HG03469 (cell line): ENCODE measurements around the gene MYL11.

Experiments
- ATAC-seq: cut with Tn5 transposase; IDR thresholded peaks from one replicate; pipeline ENCODE4 v1.9.1; 2021; ENCODE audit warnings: mild to moderate bottlenecking, moderate library complexity, moderate number of reproducible peaks; ENCODE audit not compliant: unreplicated experiment

The MYL11 gene

DNA sequence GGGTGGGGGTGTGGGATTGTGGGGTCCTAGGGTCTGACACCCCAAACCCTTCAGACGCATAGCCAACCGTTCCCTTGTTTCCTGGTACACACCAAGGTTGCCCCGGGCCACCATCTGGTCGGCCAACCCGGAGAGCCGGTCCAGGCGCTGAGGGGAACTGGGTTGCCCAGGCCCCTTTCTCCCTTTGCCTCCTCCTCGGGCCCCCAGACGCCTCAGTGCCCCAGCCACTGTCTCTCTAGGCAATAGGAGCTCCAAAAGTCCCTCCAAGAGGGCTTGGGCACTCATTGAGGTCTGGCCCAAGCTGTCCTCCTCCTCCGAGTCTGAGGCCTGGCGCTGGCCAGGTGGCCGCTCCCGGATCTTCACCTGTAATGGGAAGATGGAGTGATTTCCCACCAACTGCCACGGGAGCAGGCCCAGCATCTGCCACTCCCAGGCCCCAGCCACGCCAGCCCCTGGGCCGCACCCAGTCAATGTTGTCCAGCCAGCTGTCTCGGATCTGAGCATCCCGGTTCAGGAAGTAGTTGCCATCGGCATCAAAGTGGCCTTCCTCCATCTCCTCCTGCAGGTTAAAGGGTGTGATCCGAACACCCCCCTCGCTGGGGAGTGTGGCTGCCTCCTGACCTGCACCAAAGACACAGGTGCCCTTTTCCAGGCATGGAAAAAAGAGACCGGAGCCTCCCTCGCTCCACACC lies 21.0 kb upstream of the MYL11 start:
- ATAC-seq, result no peak

DNA sequence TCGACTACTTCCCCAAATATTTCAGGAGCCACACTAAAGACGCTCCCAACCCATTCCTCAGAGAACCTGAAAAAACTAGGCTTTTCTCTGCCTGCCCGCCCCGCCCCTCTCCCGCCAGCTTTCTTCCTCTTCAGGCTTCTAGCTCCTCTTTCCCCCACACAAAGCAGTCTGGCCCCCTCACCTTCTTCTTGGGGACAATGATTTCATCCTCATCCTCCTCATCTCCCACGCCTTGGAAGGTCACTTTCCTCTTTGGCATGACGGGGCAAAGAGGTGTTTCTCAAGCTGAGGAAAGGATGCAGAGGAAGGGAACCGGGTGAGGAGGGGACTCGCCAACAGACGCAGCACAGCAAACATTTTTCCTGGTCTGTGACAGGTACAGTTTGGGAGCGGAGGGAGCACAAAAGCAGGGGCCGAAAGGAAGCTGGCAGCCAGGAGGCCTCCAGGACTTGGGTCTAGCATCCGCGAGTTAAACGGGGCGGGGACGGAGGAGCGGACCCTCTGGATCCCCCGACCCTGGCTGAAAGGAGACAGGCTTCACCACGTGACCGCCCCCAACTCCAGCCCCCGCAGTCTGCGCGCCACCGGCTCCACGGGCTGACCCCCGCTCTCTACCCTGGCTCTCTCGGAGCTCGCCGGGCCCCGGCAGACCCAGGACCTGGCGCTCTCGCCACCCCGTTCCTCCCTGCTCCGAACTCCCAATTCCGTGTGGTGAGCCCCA lies 20.0 kb upstream of the MYL11 start:
- ATAC-seq, result no peak

DNA sequence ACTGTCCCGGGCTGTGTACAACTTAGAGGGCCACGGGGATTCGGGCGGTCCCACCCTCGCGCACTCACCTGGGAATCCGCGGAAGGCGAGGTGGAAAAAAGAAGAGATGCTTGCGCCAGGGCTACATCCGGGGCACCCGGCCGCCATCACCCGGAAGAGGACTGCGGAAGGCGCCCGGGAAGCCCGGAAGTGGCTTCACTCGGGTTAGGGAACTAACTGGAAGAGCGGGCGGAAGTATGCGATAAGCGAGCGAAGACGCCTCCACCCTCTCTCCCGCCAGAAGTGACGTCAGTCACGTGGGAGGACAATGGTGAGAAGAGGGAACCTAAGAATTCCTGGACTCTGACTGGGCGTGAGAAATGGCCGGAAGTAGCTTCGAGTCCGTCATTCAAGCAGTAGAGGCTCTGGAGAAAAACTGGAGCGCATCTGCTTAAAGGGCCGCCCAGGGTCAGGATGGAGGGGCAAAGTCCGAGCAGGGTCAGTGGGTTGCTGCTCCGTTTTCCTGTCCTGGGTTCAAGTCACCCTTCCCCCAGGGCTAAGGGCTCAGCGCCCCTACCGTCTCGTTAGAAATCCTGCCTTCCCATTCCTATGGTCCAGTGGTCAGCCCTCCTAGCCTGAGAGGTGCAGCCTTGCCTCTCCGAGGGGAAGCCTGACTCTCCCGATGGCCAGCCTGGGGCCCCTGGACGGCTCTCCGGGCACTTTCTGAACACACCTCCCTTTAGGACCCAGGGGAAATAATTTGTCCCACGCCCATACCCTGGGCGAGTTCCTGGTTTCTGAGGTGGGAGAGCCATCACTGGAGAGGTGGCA lies 19.3 kb upstream of the MYL11 start, which contains the start of gene CD2BP2:
CD2BP2 (minus strand) TSS at position 165 of the 810 bp plus-strand sequence. CDS start 627 bp downstream, outside the sequence.
- ATAC-seq, result no peak

DNA sequence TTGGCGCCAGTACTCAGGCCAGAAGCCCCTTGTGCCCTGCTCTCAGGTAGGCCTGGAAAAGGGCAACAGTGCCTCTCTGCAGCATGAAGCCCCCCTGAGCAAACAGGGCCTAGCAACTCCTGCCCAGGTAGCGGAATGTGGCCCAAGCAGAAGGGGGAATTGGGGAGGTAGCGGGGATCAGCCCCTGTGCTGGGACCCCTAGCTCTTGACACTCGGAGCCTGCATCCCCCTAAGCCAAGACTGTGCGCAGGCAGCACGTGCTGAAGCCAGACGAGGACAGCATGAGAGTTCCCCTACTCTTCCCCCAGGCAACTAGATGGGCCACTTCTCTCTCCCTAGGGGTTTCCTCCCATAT lies 18.7 kb upstream of the MYL11 start:
- no peak for ATAC-seq

DNA sequence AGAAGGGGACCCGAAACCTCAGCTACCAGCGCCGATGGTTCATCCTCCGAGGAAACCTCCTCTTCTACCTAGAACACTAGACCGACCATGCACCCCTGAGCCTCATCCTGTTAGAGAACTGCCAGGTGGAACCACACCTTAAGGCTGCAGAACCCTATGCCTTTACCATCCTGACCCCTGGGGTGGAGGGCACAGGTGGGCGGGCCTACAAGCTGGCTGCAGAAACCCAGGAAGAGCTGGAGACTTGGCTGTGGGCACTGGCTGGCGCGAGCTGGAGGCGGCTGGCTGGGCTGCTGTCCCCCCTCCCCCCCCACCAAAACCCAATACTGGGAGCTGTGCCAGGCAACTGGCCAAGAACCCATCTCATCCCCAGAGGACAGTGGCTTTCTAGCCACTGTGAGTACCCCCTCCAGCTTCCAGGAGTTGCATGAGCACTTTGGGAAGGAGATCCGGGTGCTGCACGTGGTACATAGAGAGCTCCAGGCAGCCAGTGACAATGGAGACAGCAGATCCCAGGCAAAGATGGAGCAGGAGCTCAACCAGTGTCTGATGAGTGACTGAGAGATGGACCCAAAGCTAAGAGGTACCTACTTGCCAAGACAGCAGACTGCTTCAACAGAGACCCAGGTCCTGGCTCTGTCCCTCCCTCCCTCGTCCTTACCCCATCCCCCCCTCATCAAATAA lies 18.1 kb upstream of the MYL11 start:
- ATAC-seq, result no peak

DNA sequence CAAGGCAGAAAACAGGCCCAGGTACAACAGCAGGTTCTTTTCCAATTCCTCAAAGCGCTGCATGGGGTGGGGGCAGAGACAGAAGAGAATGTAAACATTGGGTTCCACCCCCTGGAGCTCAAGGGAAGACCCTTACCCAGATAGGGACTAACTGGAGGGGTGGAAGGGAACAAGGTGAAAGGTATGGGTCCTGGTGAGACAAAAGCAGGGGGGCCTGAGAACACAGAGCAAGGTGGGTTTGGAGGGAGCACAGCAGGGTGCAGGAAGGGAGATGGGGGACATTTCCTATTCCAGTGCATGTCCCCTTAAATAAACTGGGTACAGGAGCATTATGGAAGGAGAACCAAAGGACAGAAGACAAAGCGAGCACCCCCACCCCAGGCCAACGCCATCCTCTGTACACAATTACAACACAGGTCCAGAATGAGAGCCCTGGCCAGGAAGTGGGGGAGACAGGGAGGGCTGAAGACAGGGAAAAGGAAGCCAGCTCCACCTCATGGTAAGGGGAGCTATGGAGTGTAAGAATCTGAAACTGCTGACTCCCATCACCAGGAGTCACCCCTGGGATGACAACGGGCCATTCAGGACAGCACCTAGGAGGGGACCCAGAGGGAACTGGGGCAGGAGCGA lies 17.4 kb upstream of the MYL11 start:
- no peak for ATAC-seq

DNA sequence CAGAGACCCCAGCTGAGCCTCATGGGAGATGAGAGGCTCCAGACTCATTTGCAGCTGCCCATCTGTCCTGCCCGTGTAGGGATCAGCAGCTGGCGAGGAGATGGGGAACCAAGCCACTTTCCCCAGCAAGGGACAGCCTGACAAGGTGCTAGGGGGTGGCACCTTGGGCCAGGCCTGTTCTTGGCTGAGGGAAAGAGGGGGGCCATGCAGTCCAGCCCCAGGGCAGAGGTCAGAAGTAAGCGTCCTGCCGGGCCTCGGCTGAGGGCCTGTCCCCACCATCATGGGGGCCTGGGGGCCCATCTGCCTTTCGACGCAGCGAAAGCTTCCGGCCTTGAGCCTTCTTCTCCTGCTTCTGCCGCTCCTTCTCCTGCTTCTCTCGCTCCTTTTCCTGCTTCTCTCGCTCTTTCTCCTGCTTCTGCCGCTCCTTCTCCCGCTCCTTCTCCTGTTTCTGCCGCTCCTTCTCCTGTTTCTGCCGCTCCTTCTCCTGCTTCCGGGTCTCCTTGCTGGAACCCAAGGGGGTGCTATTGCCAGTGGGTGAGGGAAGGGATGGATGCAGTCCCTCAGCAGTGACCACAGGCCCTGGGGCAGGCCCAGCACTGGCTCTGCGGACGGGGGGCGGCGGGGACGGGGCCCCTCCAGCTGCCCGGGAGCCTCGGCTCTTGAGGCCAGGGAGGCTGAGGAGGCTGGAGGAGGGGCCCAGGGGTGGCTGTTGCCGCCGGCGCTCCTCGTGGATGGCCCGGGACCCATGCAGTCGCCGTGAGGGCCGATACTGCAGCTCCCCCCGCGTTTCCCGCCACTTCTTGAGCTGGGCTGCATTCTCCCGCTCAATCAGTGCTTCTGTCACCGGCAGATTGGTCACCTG lies 16.7 kb upstream of the MYL11 start:
- ATAC-seq, result no peak

DNA sequence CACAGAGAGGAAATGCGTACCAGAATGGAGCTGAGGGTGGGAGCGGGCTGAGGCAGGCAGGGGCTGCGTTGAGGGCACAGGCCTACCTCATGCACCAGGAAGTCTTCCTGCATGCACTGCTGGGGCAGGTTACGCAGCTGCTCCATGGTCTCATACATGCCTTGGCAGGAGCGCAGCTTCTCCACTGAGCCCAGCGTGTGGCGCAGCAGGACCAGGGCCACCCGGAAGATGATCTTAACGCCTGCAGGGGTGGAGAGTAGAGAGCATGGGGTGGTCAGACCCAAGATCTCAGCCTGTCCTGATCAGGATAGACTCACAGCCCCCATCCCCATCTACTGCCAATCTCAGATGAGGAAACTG lies 16.0 kb upstream of the MYL11 start:
- no peak for ATAC-seq

DNA sequence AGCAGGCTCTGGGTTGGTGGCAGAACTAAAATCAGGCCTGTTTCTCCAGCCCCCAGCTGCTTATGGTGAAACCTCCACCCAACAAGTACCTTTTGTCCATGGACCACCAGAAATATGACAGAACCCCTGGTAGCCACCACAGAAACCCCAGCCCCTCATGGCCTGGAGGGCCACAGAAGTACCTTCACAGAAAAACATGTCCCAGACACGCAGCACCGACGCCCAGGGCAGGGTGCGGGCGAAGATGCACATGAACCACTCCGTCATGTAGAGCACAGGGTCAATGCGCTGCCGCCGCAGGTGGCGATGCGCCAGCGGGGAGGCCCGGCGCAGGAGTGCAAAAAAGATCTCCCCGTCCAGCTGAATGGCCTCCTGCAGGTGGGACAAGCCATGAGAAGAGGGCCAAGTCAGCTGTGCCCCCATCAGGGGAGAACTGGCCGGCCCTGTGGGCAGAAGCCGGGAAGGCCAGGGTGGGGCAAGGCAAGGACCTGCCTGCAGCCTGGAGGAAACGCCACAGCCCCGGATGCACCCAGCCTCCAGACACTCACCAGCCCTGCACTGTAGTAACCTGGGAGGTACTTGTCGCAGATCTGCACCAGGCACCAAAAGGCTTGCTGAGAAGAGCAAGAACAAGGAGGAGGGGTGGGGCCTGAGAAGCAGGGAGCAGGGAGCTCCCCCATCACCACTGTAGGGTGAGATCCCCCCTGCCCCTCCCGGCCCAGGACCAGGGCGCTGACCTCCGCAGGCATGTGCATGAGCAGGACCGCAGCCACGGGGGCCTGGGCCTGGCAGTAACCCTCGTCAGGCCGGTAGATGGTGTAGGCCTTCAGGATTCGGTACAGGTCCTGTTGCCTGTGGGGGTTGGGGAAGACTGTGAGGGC lies 15.4 kb upstream of the MYL11 start:
- ATAC-seq, result no peak

DNA sequence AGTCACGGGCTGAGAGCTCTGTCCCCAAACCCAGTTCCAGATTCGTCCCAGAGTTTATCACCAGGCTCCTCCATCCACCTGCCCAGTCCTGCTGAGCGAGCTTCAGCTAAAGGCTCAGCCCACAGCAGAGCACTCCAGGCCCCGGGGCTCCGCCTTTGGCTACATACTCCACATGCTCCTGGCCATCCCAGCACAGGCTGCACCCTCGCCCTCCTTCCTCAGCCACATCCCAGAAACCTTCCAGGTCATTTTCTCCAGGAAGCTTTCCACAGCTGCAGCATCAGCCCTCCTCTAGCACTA lies 14.8 kb upstream of the MYL11 start:
- no peak for ATAC-seq

DNA sequence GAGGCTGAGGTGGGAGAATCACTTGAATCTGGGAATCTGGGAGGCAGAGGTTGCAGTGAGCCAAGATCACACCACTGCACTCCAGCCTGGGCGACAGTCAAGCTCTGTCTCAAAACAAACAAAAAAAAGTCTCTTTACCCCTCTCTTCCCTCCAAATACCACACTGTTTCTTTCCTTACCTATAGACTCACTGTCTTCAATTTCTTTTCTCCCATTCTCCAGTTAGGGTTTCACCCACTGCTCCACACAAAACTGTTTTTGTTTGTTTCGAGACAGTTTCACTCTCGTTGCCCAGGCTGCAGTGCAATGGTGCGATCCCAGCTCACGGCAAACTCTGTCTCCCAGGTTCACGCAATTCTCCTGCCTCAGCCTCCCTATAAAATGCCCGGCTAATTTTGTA lies 13.4 kb upstream of the MYL11 start:
- no peak for ATAC-seq

DNA sequence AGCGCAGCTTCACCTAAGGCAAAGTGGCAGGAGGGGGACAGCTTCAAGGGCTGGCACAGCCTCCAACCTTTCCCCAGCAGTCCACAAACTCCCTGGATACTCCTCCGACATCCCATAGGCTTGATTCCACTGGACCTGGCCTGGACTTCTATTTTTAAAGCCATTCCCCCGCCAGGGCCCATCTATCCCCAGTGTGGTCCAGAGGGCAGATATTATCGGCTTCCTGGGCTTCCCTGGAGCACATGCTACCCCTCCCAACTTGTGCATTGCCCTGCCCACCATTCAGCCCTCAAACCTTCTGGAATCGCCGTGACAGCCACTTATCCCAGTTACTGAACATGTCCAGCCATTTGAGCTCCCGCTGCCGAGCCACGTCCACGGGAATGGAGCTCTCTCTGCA lies 9.4 kb upstream of the MYL11 start:
- no peak for ATAC-seq

DNA sequence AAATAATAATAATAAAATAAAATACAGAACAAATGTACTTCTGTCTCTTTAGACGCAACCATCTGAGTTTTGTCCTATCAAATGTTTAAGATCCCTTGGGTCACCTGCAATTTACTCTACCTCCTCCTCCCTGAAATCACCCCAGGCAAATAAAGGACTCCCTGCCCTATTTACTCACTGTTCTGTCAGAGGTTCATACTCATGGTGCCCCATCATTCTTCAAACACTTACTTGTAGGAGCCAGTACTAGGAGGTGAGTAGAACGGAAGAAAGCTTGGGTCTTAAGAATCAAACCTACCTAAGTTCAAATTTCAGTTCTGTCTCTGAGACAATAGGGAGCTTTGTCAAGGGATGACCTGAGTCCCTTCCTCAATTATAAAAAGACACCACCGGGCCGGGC lies 8.1 kb upstream of the MYL11 start:
- ATAC-seq, result no peak

DNA sequence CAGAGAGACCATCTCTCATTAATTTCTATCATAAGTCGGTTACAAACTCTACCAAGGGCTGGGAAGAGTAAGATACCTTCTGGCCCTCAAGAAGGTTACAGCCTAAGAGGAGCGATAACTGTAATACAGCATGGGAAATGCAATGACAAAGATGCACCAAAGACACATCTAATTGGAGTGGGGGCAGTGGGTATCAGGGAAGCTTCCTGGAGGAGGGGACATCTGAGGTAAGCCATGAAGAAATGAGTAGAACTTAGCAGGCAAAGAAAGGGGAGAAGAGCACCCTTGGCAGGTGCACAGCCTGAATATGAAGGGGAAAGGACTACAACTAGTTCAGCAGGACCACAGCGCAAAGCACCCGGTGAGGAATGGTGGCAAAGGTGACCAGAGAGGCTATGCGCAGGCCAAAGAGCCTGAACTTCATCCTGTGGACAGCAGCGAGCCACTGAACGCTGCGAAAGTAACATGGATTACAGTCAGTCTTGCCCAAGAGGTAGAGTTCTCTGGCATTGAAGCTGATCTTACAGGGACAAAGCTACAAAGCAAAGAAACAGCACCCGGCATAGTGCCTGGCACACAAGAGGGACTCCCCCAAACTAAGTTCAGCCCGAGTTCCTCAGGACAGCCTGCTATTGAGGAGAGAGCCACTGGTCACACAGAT lies 7.1 kb upstream of the MYL11 start:
- ATAC-seq, result no peak

DNA sequence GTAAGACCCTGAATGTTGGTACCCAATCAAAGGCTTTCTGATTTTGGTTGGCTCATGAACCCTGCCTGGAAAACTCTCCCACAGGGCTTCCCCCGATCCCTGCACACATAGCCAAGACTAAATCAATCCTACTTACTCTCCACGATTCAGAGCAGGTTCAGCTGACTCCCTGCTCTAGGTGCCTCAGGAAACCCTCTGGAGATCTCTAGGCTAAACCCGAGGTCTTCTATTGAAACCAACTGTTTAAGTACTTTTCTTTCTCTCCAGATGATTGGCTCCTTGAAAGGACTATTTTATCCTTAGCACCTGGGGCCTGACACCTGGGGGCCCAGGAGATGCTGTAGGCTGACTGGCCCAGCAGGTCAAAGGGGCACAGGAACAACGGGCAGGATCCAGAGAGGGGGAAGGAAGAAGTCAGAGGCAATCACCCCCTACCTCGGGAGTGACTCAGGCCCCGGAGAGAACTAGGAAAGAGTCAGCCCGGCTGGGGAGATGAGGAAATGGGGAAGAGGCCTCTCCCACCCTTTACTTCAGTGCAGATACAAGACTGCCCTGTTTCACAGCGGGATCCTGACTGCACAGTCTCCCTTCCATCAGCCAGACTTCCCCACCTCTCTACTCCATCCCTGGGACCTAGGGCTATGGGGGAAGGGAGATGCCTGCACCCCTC lies 6.3 kb upstream of the MYL11 start:
- no peak for ATAC-seq

DNA sequence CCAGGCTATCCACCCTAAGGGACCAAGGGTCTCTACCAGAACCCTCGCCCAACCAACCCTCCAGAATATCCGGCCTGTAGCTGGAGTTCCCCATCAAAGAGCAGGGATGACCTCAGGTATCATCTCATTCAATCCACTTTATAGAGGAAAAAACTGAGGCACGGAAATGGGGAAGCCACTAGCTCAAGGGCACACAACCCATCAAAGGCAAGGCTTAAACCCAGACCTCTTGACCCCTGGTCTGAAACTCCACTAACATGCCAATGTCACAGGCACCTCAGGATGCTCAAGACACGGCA lies 5.9 kb upstream of the MYL11 start:
- ATAC-seq, result no peak

DNA sequence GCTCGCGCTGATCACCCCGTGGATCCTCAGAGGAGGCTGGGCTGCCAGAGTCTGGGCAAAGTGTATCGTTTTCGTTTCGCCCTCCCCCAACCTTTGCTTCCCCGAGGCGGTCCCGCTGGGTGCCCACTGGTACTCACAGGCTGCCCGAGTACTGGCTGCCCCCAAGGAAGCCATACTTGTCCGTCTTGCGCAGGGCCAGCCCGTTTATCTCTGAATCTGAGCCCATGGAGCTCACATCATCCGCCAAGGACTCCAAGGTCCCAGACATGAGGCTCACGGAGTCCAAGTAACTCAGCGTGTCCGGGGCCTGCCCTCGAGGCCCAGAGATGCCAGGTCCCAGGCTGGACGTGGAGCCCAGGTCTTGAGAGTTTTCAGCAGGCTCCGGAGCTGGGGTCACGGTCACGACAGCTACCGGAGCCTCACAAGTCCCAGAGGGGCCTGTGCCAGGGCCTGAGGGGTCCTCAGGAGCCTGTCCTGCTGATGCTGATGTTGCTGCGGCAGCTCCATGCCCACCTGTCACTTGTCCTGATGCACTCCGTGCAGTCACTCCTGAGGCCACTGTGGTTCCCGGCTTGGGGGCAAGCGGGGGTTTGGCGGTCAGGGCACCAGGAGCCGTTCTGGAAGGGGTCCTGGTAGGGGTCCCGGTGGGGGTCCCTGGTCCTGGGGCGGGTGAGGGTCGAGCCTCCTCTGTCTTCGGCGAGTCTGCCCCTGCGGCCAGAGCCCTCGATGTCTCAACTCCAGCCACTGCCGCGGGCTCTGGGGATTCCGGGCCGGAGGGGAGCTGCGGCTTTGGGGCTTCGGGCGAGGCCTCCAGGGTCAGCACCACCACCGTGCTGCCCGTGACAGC lies 5.3 kb upstream of the MYL11 start:
- no peak for ATAC-seq
